ENCODE data around the gene KLC1.

The KLC1 gene

GRCh38 chr14:103716899-103717411 lies 87.9 kb downstream of the KLC1 start:
- DNase-seq (ENCODE audit: low read depth), result no peak
- H3K4me3 ChIP-seq (ENCODE audit: low read depth, low read length), result peak overlapping the region; percentile 74
- no peak for TF ChIP-seq CTCF (IDR thresholded peaks at IDR 0.05; ENCODE audit: insufficient read depth, low read depth, low read length, missing control alignments)

GRCh38 chr14:103718572-103718971 lies 89.6 kb downstream of the KLC1 start:
- no peak for TF ChIP-seq CTCF (IDR thresholded peaks at IDR 0.05; ENCODE audit: insufficient read depth, low read depth, low read length, missing control alignments)
- no peak for DNase-seq (ENCODE audit: low read depth)
- H3K4me3 ChIP-seq (ENCODE audit: low read depth, low read length), result no peak overlapping the region

- H3K4me3 ChIP-seq (ENCODE audit: low read depth, low read length), result no peak overlapping the region
- DNase-seq (ENCODE audit: low read depth), result no peak
- no peak for TF ChIP-seq CTCF (IDR thresholded peaks at IDR 0.05; ENCODE audit: insufficient read depth, low read depth, low read length, missing control alignments)
These were observed 90.7 kb downstream of the KLC1 start for GRCh38 chr14:103719751-103720150.

- H3K4me3 ChIP-seq (ENCODE audit: low read depth, low read length), result no peak overlapping the region
- no peak for TF ChIP-seq CTCF (IDR thresholded peaks at IDR 0.05; ENCODE audit: insufficient read depth, low read depth, low read length, missing control alignments)
These were observed 92.5 kb downstream of the KLC1 start for GRCh38 chr14:103721334-103722120.

GRCh38 chr14:103723748-103724081 lies 94.7 kb downstream of the KLC1 start:
- TF ChIP-seq CTCF (IDR thresholded peaks at IDR 0.05; ENCODE audit: insufficient read depth, low read depth, low read length, missing control alignments), result no peak
- no peak for DNase-seq (ENCODE audit: low read depth)
- H3K4me3 ChIP-seq (ENCODE audit: low read depth, low read length), result no peak overlapping the region

More at GRCh38 chr14:103721334-103722120, 92.5 kb downstream of the KLC1 start:
- no peak for DNase-seq (ENCODE audit: low read depth)

GRCh38 chr14:103724116-103724515 lies 95.1 kb downstream of the KLC1 start:
- TF ChIP-seq CTCF (IDR thresholded peaks at IDR 0.05; ENCODE audit: insufficient read depth, low read depth, low read length, missing control alignments), result no peak
- DNase-seq (ENCODE audit: low read depth), result no peak
- no peak overlapping the region for H3K4me3 ChIP-seq (ENCODE audit: low read depth, low read length)
